Measurements from ENCODE around the gene ART1.
"Not testable (repeated sequence)": the region's sequence is repeated elsewhere in the genome, so short reads cannot be mapped to it uniquely, and the experiment has no call there.

ART1 gene

DNA sequence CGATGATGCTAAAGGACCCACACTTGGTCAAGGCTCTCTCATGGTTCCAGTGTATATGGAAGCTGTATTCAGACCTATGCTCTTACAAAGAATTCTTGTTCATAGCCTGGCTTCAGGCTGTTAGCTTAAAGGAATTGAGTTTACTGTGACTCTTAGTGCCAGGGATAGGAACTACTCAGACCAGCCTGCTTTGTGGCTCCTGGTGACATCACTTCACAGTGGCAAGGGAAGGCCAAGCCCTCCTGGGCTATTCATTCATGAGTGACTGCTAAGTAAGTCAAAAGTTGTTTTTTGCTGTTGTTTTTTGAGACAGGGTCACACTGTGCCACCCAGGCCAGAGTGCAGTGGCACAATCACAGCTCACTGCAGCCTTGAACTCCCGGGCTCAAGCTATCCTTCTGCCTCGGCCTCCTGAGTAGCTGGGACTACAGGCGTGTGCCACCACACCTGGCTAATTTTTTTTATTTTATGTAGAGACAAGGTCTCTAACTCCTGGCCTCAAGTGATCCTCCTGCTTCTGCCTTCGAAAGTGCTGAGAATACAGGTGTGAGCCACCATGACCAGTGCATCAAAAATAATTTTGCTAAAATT lies 12.8 kb upstream of the ART1 start:
- DNase-seq = no peak

DNA sequence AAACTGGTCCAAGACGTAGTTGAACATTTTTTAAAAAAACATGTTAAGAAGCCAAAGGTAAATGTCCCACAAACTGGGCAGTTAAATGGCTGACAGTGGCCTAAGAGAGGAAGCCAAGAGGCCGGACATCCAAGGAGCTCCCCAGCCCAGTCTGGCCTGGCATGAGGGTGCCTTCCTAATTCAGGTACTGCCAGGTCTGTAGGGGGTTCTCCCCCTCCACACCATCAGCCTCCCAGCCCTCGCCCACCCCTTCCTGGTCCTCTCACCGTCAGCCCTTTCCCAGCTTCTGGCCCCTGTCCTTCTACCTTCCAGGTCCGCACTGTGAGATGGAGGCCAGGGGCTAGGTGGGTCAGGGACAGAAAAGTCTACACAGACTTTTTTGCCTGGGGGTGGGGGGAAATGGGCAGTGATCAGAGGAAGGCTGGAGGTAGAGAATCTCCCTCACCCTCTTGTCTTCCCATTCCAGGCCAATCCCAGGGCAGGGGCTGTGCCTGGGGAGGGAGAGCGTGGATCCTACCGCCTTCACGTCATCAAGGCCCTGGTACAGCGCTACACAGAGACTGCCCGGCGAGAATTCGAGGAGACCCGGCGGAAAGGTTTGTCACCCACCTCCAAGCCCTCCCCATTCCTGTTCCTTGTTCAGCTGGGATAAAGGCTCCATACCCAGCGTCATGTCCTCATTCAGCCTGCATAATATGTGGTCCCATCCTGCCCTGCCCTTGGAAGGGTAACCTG lies 9.1 kb upstream of the ART1 start:
- DNase-seq = no peak

DNA sequence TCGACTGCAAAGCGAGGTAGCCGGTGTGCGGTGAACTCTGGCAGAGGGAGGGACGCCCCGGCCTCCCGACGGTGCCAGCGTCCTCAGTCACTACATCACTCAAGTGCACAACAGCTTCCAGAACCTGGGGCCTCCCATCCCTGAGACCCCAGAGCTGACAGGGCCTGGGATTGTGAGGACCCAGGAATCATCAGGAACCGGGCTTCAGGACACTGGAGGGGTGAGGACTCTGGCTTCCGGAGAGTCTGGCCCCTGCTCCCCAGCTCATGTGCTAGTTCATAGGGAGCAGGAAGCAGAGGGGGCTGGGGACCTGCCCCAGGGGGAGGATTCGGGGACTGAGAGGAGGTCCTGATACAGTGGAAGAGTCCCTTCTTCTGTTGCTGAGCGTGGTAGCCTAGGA lies 7.7 kb upstream of the ART1 start:
- no peak for DNase-seq

DNA sequence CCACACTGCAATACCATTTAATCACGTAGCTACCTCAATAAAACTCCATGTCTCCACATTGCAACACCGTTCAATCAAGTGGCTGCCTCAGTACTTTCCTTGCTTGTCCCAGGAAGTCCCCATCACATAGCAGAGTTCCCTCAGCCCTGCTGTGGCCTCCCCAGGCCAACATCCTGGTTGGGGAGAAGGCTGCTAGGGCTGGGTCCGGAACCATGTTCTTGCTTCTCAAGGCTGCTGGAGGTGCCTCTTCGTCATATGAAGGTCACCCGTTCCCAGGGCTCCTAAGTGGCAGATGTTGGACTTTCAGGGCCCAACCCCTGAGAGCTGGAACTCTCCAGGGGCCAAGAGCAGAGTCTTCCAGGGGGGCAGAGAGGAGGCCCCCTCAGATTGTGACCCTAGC lies 6.4 kb upstream of the ART1 start:
- DNase-seq = no peak

GRCh38 chr11:3639841-3640240 lies 5.1 kb upstream of the ART1 start:
- DNase-seq = no peak

DNA sequence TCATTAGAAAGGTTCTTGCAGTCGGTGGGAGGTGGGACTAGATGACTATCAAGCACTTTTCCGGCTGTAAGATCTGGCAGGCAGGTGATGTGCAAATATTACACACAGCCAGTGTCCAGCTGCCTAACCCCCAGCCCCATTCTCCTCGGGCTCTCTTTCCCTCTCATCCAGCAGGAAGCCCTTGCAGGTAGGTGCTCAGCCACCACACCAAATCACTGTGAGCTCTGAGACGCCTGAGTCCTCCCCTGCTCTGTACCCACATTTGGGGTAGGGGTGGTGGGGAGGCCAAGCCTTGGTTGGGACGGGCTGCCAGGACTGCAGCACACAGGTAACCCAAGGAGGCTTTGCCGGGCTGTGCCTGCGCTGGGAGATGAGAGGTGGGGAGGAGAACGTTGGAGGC lies 3.7 kb upstream of the ART1 start:
- no peak for DNase-seq

DNA sequence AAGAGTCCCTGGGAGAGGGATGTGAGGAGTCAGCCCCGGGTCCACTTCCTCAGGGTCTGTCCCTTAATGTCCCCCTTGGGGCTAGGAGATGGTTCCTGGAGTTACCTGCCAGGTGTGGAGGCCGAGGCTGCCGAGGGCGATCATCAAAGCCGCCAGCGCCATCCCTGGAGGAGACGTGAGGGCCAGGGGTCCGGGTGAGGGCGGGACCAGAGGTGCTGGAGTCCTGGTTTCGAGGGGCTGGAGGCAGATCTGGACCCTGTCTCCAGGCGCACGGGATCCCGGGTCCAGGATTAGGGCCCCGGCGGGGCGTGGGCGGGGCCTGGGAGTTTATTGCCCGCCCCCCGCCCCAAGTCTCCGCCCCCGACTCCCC lies 3.2 kb upstream of the ART1 start, which contains the start of gene ART5:
Gene ART5 (minus strand): TSS at position 292 of the 370 bp plus-strand sequence. CDS start 130 bp downstream, at position 162.
- DNase-seq = no peak

GRCh38 chr11:3642071-3642951 lies 2.6 kb upstream of the ART1 start:
- no peak for DNase-seq

- DNase-seq = not testable (repeated sequence)
These were observed 1.8 kb upstream of the ART1 start for GRCh38 chr11:3643102-3643546.

DNA sequence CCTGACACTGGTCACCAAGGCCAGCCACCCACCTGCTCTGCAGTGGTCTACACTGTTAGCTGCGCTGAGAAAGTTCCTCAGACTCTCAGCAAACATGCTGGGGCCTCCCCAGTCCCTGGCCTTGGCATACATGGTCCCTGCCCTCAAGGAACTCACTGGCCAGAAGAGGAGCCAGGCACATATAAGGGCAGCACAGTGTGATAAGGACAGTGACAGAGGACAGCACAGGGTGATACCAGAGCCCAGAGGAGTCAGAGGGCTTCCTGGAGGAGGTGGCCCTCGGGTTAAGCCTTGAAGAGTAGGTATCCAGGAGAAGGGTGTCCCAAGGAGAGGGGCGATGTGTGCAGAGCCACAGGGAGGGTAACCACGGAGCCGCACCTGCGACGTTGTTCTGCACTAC lies 624 bp downstream of the ART1 start:
- DNase-seq = no peak

DNA sequence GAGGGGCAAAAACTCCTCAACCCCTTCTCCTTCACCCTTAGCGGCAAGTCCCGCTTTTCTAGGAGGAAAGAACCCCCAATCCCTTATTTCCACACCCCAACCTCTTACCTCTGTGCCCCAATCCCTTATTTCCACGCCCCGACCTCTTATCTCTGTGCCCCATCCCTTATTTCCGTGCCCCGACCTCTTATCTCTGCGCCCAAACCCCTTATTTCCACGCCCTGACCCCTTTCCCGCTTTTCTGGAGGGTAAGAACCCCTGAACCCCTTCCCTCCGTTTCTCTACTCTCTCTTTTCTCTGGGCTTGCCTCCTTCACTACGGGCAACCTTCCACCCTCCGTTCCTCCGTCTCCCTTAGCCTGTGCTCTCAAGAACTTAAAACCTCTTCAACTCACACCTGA lies 3.9 kb downstream of the ART1 start:
- DNase-seq = not testable (repeated sequence)

DNA sequence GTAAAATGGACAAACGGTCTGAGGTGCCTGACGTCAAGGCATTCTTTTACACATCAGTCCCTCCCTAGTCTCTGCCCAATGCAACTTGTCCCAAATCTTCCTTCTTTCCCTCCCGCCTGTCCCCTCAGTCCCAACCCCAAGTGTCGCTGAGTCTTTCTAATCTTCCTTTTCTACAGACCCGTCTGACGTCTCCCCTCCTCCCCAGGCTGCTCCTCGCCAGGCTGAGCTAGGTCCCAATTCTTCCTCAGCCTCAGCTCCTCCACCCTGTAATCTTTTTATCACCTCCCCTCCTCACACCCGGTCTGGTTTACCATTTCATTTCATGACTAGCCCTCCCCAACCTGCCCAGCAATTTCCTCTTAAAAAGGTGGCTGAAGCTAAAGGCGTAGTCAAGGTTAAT lies 4.4 kb downstream of the ART1 start:
- DNase-seq = not testable (repeated sequence)

- DNase-seq = not testable (repeated sequence)
These were observed 7.6 kb downstream of the ART1 start for GRCh38 chr11:3652514-3652913.

GRCh38 chr11:3655547-3655946 lies 10.6 kb downstream of the ART1 start:
- DNase-seq = no peak

DNA sequence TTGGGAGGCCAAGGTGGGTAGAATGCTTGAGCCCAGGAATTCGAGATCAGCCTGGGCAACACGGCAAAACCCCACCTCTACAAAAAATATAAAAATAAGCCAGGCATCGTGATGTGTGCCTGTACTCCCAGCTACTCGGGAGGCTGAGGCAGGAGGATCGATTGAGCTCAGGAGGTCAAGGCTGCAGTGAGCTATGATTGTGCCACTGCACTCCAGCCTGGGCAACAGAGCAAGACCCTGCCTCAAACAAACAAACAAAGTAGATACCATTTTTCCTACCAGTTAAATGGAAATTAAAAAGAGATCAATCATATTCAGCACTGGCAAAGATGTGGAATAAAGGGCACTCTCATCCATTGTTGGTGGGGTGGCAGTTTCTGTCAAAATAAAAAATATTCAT lies 12.4 kb downstream of the ART1 start:
- DNase-seq = not testable (repeated sequence)

GRCh38 chr11:3658252-3658651 lies 13.3 kb downstream of the ART1 start:
- no peak for DNase-seq

- no peak for DNase-seq
These were observed 14.9 kb downstream of the ART1 start for GRCh38 chr11:3659595-3660515.

- DNase-seq = no peak
These were observed 16.0 kb downstream of the ART1 start for GRCh38 chr11:3660960-3661359.

- no peak for DNase-seq
These were observed 17.9 kb downstream of the ART1 start for GRCh38 chr11:3662856-3663255.

DNA sequence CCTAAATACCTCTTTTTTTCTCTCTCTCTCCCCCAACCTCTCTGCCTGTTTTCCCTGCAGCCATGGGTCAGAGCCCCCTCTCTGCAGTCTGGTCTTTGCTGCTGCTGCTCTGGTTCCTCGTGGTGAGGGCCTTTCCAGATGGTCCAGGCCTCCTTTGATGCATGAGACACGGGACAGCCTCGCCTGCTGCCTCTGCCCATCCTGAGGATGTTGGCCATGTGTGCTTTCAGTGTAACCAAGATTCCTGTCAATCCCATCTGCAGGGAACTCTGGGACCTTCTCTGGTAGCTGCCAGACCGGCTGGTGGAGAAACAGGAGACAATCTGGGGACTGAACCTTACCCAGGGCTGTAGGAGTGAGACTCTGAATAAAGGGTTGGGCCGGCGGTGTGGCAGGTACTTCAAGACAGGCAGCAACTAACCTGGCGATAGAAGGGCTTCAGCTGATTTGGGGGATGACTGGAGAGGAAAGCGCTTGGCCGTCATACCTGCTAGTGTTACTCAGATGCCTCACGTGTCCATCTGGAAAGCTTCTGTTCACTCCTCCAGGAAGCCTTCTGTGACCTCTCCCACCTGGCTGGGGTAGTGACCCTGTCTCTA lies 19.2 kb downstream of the ART1 start:
- no peak for DNase-seq

DNA sequence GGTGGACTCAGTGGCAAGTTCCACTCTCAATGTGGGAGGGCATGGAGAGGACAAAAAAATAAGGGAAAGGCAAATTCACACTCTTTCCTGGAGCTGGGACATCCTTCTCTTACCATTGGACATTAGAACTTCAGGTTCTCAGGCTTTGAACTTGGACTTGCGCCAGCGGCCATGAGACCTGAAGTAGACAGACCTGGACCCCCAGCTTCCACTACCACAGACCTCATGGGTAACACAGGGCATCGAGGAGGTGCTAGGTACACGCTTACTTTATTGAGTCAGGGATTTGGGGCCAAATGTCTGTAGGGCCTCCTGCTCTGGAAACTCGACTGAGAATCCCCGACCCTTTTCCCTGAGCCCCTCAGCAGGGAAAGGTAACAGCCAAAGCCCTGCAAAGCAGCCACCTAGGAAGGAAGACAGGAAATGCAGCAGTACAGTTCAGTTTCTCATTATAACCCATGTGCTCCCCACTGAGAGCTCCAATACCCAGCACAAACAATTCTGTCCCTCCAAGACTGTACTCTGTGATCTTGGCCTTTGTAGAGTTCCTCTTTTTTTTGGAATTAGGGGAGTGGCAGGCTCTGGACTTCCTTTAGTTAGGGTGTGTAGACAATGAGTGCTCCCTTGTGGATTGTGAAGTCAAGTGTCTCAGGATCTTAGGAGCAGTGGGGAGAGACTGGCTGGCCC lies 20.6 kb downstream of the ART1 start:
- DNase-seq = no peak
